Measurements from ENCODE around the gene SPX.

DNA sequence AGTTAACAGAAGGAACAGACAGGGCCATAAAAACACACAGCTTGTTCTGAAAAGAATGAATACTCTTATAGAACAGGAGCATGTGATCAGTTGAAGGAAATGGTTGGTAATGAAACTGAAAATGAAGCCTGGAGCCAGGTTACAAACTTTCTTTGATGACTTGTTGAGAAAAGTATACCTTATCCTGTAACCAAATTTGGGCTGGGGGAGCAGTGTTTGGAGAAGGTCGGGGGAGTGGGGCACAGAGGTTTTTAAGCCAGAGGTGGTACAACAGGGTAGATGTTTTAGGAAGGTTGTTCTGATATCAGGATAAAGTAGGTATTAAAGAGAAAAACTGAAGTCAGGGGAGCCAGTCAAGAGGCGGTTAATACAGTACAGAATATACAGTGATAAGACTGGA lies 16.3 kb upstream of the SPX start:
- TF ChIP-seq, protein P1, sequence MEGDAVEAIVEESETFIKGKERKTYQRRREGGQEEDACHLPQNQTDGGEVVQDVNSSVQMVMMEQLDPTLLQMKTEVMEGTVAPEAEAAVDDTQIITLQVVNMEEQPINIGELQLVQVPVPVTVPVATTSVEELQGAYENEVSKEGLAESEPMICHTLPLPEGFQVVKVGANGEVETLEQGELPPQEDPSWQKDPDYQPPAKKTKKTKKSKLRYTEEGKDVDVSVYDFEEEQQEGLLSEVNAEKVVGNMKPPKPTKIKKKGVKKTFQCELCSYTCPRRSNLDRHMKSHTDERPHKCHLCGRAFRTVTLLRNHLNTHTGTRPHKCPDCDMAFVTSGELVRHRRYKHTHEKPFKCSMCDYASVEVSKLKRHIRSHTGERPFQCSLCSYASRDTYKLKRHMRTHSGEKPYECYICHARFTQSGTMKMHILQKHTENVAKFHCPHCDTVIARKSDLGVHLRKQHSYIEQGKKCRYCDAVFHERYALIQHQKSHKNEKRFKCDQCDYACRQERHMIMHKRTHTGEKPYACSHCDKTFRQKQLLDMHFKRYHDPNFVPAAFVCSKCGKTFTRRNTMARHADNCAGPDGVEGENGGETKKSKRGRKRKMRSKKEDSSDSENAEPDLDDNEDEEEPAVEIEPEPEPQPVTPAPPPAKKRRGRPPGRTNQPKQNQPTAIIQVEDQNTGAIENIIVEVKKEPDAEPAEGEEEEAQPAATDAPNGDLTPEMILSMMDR (IDR thresholded peaks at IDR 0.05): no peak
- TF ChIP-seq EP300 (IDR thresholded peaks at IDR 0.05): no peak

Data from tibial nerve (tissue), 4 donors.